GM21723 (cell line): ENCODE measurements around the gene IQCK.

Experiments
- ATAC-seq: cut with Tn5 transposase; IDR thresholded peaks from one replicate; pipeline ENCODE4 v1.9.1; 2021; ENCODE audit warnings: mild to moderate bottlenecking, moderate library complexity; ENCODE audit not compliant: unreplicated experiment

Gene IQCK

GRCh38 chr16:19698480-19699465 lies 19.3 kb upstream of the IQCK start:
- ATAC-seq: no peak

GRCh38 chr16:19699472-19699871 lies 18.6 kb upstream of the IQCK start:
- no peak for ATAC-seq

GRCh38 chr16:19700319-19700781 lies 17.7 kb upstream of the IQCK start:
- ATAC-seq: no peak

GRCh38 chr16:19701091-19701490 lies 17.0 kb upstream of the IQCK start:
- ATAC-seq: no peak

- no peak for ATAC-seq
Measured at GRCh38 chr16:19703172-19703889, 14.7 kb upstream of the IQCK start.

- no peak for ATAC-seq
Measured at GRCh38 chr16:19704321-19705145, 13.5 kb upstream of the IQCK start.

- no peak for ATAC-seq
Measured at GRCh38 chr16:19705146-19705501, 12.9 kb upstream of the IQCK start.

- no peak for ATAC-seq
Measured at GRCh38 chr16:19705843-19706242, 12.2 kb upstream of the IQCK start.

- no peak for ATAC-seq
Measured at GRCh38 chr16:19706846-19707245, 11.2 kb upstream of the IQCK start.

GRCh38 chr16:19707569-19708295 lies 10.3 kb upstream of the IQCK start:
- no peak for ATAC-seq

GRCh38 chr16:19708296-19709205 lies 9.5 kb upstream of the IQCK start:
- ATAC-seq: no peak

GRCh38 chr16:19709381-19710136 lies 8.5 kb upstream of the IQCK start:
- ATAC-seq: no peak

GRCh38 chr16:19710191-19710908 lies 7.7 kb upstream of the IQCK start:
- no peak for ATAC-seq

GRCh38 chr16:19710991-19711545 lies 7.0 kb upstream of the IQCK start:
- no peak for ATAC-seq

GRCh38 chr16:19711643-19712042 lies 6.4 kb upstream of the IQCK start:
- ATAC-seq: no peak

- ATAC-seq: no peak
Measured at GRCh38 chr16:19712418-19713058, 5.5 kb upstream of the IQCK start.

GRCh38 chr16:19713697-19714096 lies 4.4 kb upstream of the IQCK start:
- ATAC-seq: no peak
